ENCODE measurements around the gene RFX3.

Gene RFX3

GRCh38 chr9:3271581-3271980 is 254.2 kb downstream of the RFX3 start:
- no peak for DNase-seq (ENCODE audit: low spot score)

- no peak for DNase-seq (ENCODE audit: low spot score)
Measured at GRCh38 chr9:3271157-3271556, 254.6 kb downstream of the RFX3 start.

- DNase-seq (ENCODE audit: low spot score) = no peak
Measured at GRCh38 chr9:3268223-3268622, 257.6 kb downstream of the RFX3 start.

GRCh38 chr9:3263698-3264097 is 262.1 kb downstream of the RFX3 start:
- DNase-seq (ENCODE audit: low spot score) = no peak

GRCh38 chr9:3262826-3263529 is 262.8 kb downstream of the RFX3 start:
- no peak for DNase-seq (ENCODE audit: low spot score)

DNA sequence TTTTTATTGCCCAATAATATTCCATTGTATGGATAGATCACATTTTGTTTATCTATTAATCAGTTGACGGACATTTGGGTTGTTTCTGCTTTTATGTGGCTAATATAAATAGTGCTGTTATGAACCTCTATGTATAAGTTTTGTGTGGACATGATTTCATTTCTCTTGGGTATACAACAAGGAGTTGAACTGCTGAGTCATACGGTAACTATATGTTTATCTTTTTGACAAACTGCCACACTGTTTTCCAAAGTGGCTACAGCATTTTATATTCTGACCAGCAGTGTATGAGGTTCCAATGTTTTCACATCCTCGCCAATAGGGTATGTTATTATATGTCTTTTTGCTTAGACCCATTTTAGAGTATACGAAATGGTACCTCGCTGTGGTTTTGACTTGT is 264.3 kb downstream of the RFX3 start:
- no peak for DNase-seq (ENCODE audit: low spot score)

- DNase-seq (ENCODE audit: low spot score) = no peak
Measured at GRCh38 chr9:3256571-3257330, 269.1 kb downstream of the RFX3 start.

GRCh38 chr9:3251309-3251708 is 274.5 kb downstream of the RFX3 start:
- no peak for DNase-seq (ENCODE audit: low spot score)

- no peak for DNase-seq (ENCODE audit: low spot score)
Measured at GRCh38 chr9:3250741-3251140, 275.1 kb downstream of the RFX3 start.

DNA sequence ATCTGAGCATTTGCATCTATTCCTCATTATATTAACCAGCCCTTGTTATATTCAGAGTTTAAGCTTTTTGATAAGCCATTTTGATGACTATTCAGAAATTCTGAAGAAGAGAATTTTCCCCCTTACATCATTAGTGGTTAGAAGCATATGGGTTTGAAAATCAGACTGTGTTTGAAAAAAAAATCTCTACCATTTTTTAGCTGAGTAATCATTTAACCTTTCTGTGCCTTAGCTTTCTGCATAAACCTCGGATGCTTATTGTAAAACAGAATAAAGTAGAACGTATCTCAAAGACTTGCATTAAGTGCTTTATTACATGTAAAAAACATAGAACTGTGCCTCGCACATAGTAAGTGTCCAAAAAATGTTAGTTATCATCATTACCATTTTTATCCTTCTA is 278.6 kb downstream of the RFX3 start:
- no peak for DNase-seq (ENCODE audit: low spot score)

DNA sequence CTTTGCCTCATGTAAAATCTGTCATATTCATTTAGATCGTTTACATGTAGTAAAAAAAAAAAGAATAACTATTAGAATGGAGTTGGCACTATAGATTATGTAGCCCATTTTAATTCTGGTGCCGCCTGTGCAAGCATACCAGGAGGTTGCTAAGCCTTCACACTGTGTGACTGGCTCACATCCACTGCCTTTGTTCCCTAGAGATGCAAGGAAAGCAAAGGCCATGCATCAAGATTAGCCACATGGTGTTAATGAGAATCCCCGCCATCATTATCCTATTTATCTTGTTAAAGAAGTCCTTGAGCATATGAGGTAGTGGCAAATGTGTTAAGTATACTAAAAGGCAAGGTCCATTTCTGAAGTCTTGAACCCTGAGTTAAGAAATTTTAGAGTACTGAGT is 279.6 kb downstream of the RFX3 start:
- no peak for DNase-seq (ENCODE audit: low spot score)

DNA sequence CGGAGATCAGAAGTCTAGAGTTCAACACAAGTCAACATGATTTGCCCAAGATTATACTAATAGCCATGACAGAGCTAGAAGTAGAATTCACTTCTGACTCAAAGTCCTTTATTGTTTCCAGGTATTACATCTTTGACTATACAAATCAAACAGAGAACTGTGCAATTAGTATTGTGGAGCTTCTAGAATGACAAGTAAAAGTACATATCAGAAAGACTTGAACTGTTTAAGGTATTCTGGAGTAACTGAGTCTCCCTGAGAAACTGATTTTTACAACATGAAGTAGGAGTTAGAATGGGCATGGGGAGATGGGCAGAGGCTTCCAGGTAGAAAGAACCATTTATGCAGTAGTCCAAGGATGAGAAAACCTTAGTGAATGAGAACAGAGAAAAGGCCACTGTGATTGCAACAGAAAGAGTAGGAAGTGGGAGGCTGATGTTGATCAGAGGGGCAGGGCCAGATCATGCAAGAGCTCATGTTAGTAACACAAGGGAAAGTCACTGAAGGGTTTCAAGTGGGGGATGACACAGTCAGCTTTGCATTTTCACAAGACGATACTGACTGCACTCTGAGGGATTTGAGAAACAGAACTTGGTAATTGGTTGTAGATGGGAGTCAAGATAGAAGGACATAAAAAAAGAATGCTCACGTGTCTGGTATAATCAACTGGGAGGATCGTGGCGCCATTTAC is 280.7 kb downstream of the RFX3 start:
- no peak for DNase-seq (ENCODE audit: low spot score)

DNA sequence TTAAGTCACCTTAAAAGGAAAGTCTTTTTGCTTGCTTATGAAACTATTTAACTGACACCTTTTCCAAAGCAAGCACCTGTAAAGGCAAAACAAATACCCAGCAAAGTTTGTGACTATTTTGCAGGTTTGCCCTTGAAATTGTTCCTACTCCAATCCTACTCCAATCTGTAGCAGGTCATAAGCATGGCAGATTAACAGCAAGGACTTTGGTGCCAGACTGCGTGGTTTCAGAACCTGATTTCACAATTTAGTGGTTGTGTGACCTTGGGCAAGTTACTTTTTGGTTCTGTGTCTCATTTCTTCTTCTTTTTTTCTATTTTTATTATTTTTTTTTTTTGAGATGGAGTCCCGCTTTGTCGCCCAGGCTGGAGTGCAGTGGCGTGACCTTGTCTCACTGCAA is 282.1 kb downstream of the RFX3 start:
- DNase-seq (ENCODE audit: low spot score) = no peak

DNA sequence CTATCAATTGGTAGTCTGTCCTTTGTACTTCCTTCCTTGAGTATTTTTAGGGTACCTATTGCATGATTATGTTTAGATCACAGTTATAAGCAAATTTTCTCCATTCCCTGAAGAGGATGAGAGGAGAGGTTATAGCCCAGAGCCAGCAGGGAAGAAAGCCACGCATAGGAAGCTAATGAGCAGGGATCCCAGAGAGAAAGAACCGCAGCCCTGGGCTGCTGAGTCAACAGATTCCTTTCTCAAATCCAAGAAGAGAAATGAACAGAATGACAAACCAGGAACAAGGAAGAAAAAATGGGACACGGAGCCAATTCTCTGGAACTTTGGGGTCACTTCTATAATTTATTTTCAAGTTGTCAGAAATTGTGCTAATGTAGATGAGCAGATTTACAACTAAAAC is 284.5 kb downstream of the RFX3 start:
- DNase-seq (ENCODE audit: low spot score) = no peak

- peak; percentile 71 for DNase-seq (ENCODE audit: low spot score)
Measured at GRCh38 chr9:3240656-3241268, 285.0 kb downstream of the RFX3 start.

GRCh38 chr9:3239240-3239639 is 286.6 kb downstream of the RFX3 start:
- DNase-seq (ENCODE audit: low spot score) = no peak

DNA sequence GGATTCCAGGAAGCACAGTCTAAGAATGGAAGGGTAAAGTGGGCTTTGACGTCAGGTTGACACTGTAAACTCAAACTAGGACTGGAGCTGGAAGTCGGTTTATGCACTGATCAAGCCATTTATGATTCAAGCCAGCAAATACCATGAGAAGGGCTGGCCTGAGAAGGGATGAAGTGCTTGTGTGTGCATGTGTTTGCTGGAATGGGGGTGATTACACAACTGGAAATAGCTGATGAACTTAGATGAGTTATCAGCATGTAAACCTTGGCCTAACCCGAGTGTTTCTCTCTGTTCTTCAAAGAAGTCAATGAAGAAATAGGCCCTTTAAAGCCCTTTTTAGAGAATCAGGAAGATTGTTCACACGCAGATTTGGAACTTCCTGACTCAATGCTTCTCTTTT is 287.6 kb downstream of the RFX3 start:
- no peak for DNase-seq (ENCODE audit: low spot score)

- no peak for DNase-seq (ENCODE audit: low spot score)
Measured at GRCh38 chr9:3237121-3237520, 288.7 kb downstream of the RFX3 start.

- DNase-seq (ENCODE audit: low spot score) = peak; percentile 22
Measured at GRCh38 chr9:3235497-3235896, 290.3 kb downstream of the RFX3 start.

DNA sequence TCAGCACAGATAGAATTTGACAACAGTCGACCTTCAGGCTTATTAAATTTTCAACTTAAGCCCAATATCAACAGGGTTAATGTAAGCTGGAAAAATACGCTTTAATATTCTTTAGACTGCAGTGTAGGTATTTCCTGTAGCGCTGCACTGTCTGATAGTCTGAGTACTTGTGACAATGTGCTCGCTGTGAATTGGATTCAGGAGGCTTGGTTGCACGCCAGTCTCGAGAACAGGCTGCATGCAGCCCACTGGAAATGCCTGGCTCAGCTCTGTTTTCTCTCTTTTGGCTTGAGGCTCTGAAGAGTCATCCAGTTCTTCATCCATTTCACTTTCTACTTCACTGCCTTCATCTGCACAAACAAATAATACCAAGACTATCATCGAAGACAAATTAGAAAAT is 300.9 kb downstream of the RFX3 start:
- no peak for DNase-seq (ENCODE audit: low spot score)

- no peak for DNase-seq (ENCODE audit: low spot score)
Measured at GRCh38 chr9:3215658-3216057, 310.1 kb downstream of the RFX3 start.

DNA sequence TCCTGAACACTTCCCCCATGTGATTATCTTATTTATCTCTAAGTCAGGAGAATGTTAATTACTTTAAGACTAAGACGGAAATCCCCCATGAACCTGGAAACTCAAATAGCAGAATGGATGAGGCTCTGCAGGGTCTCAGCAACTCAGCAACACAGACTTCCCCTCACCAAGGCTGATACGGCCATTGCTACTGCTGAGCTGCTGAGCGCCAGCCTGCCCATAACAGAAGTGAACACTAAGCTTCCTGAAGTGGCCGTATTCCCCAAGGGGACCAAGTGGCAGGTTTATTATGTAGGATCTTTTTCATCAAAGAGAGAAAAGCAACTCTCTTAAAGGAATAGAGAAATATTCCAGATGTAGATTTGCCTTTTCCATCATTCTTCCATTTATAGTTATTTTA is 311.1 kb downstream of the RFX3 start:
- DNase-seq (ENCODE audit: low spot score) = no peak

All from RKO (cell line).